IPS-18c (cell line): ENCODE measurements around the gene SLC37A2.
"Not testable (repeated sequence)": the region's sequence is repeated elsewhere in the genome, so short reads cannot be mapped to it uniquely, and the experiment has no call there.

Experiments
- H3K4me3 ChIP-seq: 2 replicates; pipeline ENCODE4 v1.7.0; 2013; ENCODE audit warnings: low read depth, mild to moderate bottlenecking, low read length, moderate library complexity; ENCODE audit not compliant: insufficient read depth
- H3K9me3 ChIP-seq: one replicate; pipeline ENCODE4 v1.6.1; 2013; ENCODE audit warnings: mild to moderate bottlenecking, low read length, moderate library complexity; ENCODE audit not compliant: control insufficient read depth, insufficient read depth

SLC37A2 gene

GRCh38 chr11:125062931-125063428 lies at the start of gene SLC37A2:
TSS of gene SLC37A2 (plus strand) at chr11:125063305. CDS start at chr11:125063368, 63 bp downstream.
- peak within 1 kb of the TSS; percentile 86 for H3K4me3 ChIP-seq
- H3K9me3 ChIP-seq, result no peaks in the 10 kb centered on the region

GRCh38 chr11:125016413-125016812 lies 46.7 kb upstream of the SLC37A2 start:
- Histone ChIP-seq H3K9me3 (no peaks in the 10 kb centered on the region), H3K4me3 (no peak overlapping the region)

GRCh38 chr11:125020342-125020741 lies 42.8 kb upstream of the SLC37A2 start:
- no peaks in the 10 kb centered on the region for H3K9me3 ChIP-seq
- no peak overlapping the region for H3K4me3 ChIP-seq

- no peaks in the 10 kb centered on the region for H3K9me3 ChIP-seq
- no peak overlapping the region for H3K4me3 ChIP-seq
Observed at GRCh38 chr11:125022551-125022950, 40.6 kb upstream of the SLC37A2 start.

GRCh38 chr11:125025968-125026367 lies 37.1 kb upstream of the SLC37A2 start:
- Histone ChIP-seq H3K4me3 (no peak overlapping the region), H3K9me3 (no peaks in the 10 kb centered on the region)

- not testable (repeated sequence) for H3K9me3 ChIP-seq, H3K4me3 ChIP-seq
Observed at GRCh38 chr11:125029431-125029830, 33.7 kb upstream of the SLC37A2 start.

GRCh38 chr11:125036933-125037332 lies 26.2 kb upstream of the SLC37A2 start:
- Histone ChIP-seq H3K9me3 (peaks cover 2% of the 10 kb centered on the region), H3K4me3 (no peak overlapping the region)

GRCh38 chr11:125049164-125049792 lies 13.8 kb upstream of the SLC37A2 start:
- no peaks in the 10 kb centered on the region for H3K9me3 ChIP-seq
- no peak overlapping the region for H3K4me3 ChIP-seq

- H3K9me3 ChIP-seq, result no peaks in the 10 kb centered on the region
- H3K4me3 ChIP-seq, result no peak overlapping the region
Observed at GRCh38 chr11:125052047-125052446, 11.1 kb upstream of the SLC37A2 start.

GRCh38 chr11:125053167-125053566 lies 9.9 kb upstream of the SLC37A2 start:
- no peak overlapping the region for H3K4me3 ChIP-seq
- no peaks in the 10 kb centered on the region for H3K9me3 ChIP-seq

GRCh38 chr11:125055107-125055715 lies 7.9 kb upstream of the SLC37A2 start:
- no peaks in the 10 kb centered on the region for H3K9me3 ChIP-seq

GRCh38 chr11:125056111-125056510 lies 7.0 kb upstream of the SLC37A2 start:
- H3K9me3 ChIP-seq, H3K4me3 ChIP-seq: not testable (repeated sequence)

More at GRCh38 chr11:125055107-125055715, 7.9 kb upstream of the SLC37A2 start:
- no peak overlapping the region for H3K4me3 ChIP-seq

GRCh38 chr11:125056931-125057692 lies 6.0 kb upstream of the SLC37A2 start:
- Histone ChIP-seq H3K9me3 (no peaks in the 10 kb centered on the region), H3K4me3 (no peak overlapping the region)

- Histone ChIP-seq H3K9me3 (no peaks in the 10 kb centered on the region), H3K4me3 (no peak overlapping the region)
Observed at GRCh38 chr11:125057693-125058016, 5.5 kb upstream of the SLC37A2 start.

GRCh38 chr11:125061281-125061680 lies 1.8 kb upstream of the SLC37A2 start:
- Histone ChIP-seq H3K4me3 (no peak overlapping the region), H3K9me3 (no peaks in the 10 kb centered on the region)

GRCh38 chr11:125062218-125062930 lies 731 bp upstream of the SLC37A2 start:
- Histone ChIP-seq H3K4me3 (peak overlapping the region; percentile 86), H3K9me3 (no peaks in the 10 kb centered on the region)

- Histone ChIP-seq H3K9me3 (no peaks in the 10 kb centered on the region), H3K4me3 (peak overlapping the region; percentile 86)
Observed at GRCh38 chr11:125063429-125064043, 431 bp downstream of the SLC37A2 start.
